D341Med (cell line): ENCODE results near the gene SCLT1.
"Not testable (repeated sequence)": the region's sequence is repeated elsewhere in the genome, so short reads cannot be mapped to it uniquely, and the experiment has no call there.

ENCODE experiments used
- DNase-seq: peaks from one replicate; pipeline ENCODE4 v3.0.0; 2012; ENCODE audit warnings: low spot score

The SCLT1 gene

GRCh38 chr4:129093191-129093920 is at the start of gene SCLT1:
SCLT1 (minus strand) TSS chr4:129093539; CDS start chr4:129093103, 436 bp downstream.
- peak; percentile 95 for DNase-seq

GRCh38 chr4:129140521-129140920 is 47.2 kb upstream of the SCLT1 start:
- DNase-seq = no peak

GRCh38 chr4:129138810-129139496 is 45.6 kb upstream of the SCLT1 start:
- no peak for DNase-seq

GRCh38 chr4:129136433-129136832 is 43.1 kb upstream of the SCLT1 start:
- no peak for DNase-seq

GRCh38 chr4:129131343-129131742 is 38.0 kb upstream of the SCLT1 start:
- DNase-seq = no peak

- DNase-seq = no peak
These were observed 35.8 kb upstream of the SCLT1 start for GRCh38 chr4:129129143-129129542.

GRCh38 chr4:129126614-129127013 is 33.3 kb upstream of the SCLT1 start:
- DNase-seq = not testable (repeated sequence)

GRCh38 chr4:129117705-129118104 is 24.4 kb upstream of the SCLT1 start:
- no peak for DNase-seq

GRCh38 chr4:129113919-129114318 is 20.6 kb upstream of the SCLT1 start:
- no peak for DNase-seq

- no peak for DNase-seq
These were observed 20.1 kb upstream of the SCLT1 start for GRCh38 chr4:129113434-129113833.

- DNase-seq = no peak
These were observed 18.6 kb upstream of the SCLT1 start for GRCh38 chr4:129111919-129112318.

- DNase-seq = peak; percentile 57
These were observed 17.6 kb upstream of the SCLT1 start for GRCh38 chr4:129110931-129111330.

GRCh38 chr4:129109965-129110824 is 16.9 kb upstream of the SCLT1 start:
- DNase-seq = no peak

GRCh38 chr4:129098531-129099001 is 5.2 kb upstream of the SCLT1 start:
- DNase-seq = no peak

GRCh38 chr4:129095811-129096454 is 2.6 kb upstream of the SCLT1 start, which contains the start of gene C4orf33:
C4orf33 (plus strand) TSS chr4:129096152; CDS start chr4:129102611, 6,459 bp downstream.
- DNase-seq = peak; percentile 74

GRCh38 chr4:129094347-129094746 is 1.0 kb upstream of the SCLT1 start:
- no peak for DNase-seq

GRCh38 chr4:129092631-129093190 is 628 bp downstream of the SCLT1 start:
- peak; percentile 25 for DNase-seq

GRCh38 chr4:129087516-129087915 is 5.8 kb downstream of the SCLT1 start:
- no peak for DNase-seq

GRCh38 chr4:129085472-129085871 is 7.9 kb downstream of the SCLT1 start:
- DNase-seq = no peak

GRCh38 chr4:129082302-129082701 is 11.0 kb downstream of the SCLT1 start:
- no peak for DNase-seq

GRCh38 chr4:129080129-129080528 is 13.2 kb downstream of the SCLT1 start:
- no peak for DNase-seq
